ENCODE data around the gene PKM.
"Not testable (repeated sequence)": the region's sequence is repeated elsewhere in the genome, so short reads cannot be mapped to it uniquely, and the experiment has no call there.

PKM gene

DNA sequence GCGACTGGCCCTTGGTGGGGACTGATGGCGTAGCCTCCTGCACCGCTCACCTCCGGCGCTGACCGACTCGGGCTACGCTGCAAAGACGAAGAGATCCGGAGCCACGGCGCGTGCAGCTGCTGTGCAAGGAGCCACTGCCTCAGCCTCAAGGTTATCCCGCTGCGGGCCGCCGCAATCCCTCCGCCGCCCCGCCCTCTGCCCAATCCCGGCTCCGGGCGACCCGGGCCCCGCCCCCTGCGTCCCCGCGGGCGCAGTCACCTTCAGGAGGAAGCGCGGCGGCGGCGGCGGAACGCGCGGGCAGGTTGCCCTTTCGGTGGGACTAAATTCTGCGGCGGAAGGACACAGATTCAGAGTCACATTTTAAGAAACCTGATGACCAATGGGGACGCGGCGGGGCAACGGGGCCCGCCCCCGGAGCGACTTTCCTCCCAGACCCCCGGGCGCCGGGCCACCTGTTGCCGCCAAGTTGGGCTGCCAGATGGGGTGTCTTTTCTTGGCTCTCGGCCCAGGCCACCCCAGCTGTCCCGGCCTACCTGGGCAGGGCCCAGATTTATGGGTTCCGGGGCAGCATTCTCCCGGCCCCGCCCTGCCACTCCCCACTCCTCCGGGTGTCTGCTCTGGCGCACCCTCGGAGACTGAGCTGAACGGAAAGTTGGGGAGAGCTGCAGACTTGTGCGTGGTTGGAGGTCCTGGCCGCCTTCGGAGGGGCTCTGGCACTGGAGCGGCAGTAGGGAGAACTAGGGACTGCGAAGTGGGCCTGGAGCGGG, at the start of gene PKM:
Gene PKM, minus strand, starts transcription at position 125 of the 767 bp plus-strand sequence. CDS start 12,093 bp downstream, outside the sequence.
- DNase-seq (ENCODE audit: low read depth), result peak; percentile 87

DNA sequence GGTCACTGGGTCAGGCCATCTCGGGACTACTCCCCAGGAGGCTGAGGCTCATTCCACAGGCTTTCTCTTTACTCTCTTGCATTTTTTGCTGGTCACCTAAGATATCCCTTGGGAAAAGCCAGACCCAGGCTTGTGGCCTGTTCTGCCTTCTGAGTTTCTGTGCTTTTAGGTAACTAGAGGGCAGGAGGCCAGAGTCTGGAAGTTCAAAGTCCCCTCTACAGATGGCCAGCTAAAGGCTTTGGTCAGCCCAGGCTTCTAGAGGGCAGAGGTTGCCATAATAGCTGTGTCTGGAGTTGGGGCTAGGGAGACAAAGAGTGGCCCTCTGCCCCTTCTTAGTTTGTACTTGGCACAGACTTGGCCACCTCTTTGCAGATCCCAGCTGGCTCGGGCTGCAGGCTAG, 49.8 kb upstream of the PKM start:
- no peak for DNase-seq (ENCODE audit: low read depth)

DNA sequence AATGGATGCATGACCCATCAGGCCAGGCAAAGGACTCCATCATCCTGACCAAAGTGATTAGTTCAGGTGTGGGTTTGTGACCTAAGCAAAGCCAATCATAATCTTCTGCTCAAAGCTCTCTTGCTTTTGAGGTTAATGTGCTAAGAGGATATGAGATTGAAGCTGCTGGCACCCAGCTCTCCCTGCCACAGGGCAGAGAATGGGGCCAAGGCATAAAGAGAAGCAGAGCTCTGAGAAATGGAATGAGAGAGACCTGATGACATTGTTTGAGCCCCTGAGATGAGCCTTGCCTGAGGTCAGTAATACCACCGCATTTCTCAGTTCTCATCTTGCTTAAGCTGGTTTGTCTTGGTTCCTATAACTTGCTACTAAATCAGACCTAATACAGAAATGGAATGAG, 47.7 kb upstream of the PKM start:
- no peak for DNase-seq (ENCODE audit: low read depth)

DNA sequence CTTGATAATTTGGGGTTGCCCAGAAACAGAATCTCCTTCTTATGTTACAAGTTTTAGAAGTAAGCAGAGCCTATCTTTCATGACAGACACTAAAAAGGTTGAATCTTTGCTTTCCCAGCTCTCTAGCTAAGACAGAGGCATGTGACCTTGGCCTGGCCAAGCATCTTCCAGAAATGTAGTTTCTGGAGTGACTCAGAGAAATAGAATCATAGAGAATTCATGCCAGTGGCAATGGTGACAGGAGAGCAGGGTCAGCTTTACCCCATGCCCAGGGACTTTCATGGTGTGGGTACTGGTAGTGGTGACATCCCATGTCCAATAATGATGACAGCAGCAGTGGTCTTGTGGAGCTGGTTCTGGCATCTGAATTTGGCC, 45.3 kb upstream of the PKM start:
- no peak for DNase-seq (ENCODE audit: low read depth)

DNA sequence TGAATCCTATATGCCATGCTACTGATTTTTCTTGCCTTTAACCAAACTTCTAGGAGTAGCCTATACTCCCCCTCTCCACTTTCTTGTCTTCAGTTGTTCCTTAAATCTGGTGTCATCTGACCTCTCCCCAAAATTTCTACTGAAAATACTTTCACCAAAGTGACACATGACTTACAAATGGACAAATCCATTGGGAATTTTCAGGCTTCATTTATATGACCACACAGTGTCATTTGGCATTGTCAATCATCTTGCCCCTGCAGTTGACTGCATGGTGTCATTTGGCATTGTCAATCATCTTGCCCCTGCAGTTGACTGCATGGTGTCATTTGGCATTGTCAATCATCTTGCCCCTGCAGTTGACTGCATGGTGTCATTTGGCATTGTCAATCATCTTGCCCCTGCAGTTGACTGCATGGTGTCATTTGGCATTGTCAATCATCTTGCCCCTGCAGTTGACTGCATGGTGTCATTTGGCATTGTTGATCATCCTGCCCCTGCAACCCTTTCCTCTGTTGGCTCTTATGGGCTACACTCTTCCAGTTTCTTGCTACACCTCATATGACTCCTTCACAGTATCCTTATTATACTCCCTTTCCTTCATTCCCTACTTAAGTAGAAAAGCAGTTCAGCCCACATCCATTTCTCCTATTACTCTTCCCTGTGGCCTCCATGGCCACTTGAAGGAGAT, 44.8 kb upstream of the PKM start:
- DNase-seq (ENCODE audit: low read depth), result not testable (repeated sequence)

DNA sequence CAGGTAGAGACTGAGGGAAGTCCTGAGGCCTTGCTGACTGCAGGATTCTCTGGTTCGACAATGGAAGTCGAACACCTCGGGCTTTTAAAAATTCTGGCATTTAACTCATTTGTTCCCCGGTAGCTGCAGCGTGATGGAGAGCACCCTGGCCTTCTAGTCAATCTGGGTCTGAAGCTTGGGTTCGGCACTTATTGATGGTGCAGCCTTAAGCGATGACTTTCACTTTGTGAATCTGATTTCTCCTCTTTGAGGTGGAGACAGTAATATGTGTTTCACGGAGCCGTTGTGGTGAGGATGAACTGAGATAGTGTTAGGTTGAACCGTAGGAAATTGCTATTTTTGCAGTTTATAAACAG, 42.0 kb upstream of the PKM start:
- no peak for DNase-seq (ENCODE audit: low read depth)

DNA sequence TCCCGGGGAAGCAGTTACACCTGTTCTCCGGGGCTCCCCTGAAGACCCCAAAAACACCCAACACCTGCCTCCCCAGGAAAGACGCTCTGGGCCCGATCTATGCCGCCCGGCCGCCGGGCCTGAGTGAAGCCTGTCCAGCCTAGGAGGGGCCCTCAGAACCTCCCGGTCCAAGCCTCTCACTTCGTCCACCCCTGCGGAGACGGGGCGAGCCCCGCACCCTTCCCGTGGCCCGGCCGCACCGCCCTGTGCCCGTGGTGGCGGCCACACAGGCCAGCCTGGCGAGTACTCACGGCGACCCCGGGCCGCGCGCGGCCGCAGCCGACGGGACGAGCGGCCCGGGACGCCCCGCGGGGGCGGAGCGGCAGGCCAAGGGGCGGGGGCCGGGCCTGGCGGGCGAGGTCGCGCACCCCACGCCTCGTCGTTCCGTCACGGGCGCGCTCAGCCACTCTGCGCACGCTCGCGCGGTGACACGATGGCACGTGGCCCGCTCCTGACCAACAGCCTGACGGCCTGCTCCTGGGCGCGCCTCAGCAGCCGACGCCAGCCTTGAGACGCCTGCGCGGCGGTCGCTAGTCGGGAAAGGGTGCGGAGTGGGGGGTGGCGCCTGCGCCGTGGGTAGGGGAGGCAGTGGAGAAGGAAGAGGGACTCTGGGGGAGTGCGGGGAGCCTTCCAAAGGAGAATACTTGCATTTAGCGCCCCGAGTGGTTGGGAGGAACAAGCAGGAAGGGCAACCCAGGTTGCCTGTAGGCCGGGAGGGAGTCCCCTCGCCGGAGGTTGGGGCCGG, 41.4 kb upstream of the PKM start, which contains the start of gene PARP6:
Gene PARP6, minus strand, starts transcription at position 342 of the 784 bp plus-strand sequence. CDS start 5,077 bp downstream, outside the sequence.
- DNase-seq (ENCODE audit: low read depth), result peak; percentile 95

DNA sequence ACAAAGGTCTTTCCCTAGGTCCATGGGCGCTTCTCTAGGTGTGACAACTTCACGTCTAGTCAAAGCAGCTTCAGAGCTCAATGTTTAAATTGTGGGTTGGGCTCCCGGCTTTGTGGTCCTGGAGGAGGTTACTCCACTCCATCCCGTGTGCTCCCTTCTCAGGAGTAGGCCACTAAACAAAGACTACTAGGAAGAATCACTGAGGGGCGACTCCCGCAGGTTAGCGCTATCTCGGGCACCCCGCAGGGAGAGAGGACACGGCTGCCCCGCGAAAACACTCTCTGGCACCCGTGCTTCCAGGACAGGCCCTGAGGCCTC, 40.9 kb upstream of the PKM start:
- no peak for DNase-seq (ENCODE audit: low read depth)

DNA sequence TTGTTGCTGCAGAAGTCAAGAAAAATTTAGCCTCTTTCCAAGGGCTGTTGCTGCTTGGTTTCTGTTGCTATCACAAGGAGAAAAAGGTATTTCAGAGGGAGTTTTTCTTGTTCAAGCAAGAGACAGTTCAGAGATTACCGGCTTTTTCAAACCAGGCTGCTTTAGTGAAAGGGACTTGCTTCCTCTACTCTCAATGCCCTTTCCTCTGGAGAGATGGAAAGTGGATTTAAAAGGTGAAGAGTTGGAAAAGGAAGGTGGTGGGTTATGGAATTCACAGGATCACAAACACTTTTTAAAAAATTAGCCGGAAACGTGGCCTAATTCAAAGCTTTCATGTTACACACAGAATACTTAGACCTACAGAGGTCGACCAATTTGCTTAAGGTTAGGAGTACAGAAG, 40.2 kb upstream of the PKM start:
- no peak for DNase-seq (ENCODE audit: low read depth)

DNA sequence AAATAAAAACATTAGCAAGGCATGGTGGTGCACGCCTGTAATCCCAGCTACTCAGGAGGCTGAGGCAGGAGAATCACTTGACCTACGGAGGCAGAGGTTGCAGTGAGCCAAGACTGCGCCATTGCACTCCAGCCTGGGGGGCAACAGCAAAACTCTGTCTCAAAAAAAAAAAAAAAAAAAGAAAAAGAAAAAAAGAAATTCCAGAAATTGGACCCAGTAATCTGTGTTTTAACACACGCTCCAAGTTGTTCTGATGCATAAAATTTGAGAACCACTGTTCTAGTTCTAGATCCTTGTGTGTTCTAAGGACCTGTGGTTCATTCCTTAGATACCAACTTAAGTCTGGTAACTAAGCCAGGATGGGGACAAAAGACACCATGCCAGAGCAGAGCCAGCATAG, 38.7 kb upstream of the PKM start:
- no peak for DNase-seq (ENCODE audit: low read depth)

DNA sequence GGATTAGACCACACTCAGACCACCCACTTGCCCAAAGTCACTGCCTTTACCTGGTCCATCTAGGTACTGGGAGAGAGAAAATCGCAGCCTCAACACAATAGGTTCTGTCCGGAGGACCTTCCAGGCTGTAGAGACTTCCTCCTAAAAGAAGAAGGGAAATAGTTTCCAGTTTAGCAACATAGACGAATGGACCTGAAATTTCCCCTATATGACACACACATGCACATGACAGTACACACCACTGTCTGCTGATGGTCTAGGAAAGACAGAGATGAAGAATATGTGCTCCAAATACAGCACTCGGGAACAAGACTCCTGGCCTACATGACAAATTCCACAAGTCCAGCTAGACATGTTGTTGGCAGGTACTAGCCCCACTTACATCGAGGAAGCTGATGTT, 34.0 kb upstream of the PKM start:
- no peak for DNase-seq (ENCODE audit: low read depth)

DNA sequence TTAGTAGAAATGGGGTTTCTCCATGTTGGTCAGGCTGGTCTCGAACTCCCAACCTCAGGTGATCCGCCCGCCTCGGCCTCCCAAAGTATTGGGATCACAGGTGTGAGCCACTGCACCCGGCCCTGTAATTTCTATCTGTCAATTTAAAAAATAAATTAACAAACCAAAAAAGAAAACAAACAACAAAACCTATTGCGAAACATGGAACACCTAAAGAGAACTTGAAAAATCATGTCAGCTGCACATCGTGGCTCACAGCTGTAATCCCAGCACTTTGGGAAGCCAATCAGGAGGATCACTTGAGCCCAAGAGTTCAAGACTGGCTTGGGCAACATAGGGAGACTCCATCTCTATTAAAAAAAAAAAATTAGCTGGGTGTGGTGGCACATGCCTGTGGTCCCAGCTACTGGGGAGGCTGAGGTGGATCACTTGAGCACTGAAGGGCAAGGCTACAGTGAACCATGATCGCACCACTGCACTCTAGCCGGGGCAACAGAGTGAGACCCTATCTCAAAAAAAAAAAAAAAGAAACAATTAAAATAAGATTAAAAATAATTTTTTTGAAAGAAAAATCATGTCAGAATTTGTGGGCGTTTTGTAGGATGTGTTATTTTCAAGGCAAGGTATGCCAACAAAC, 21.8 kb upstream of the PKM start:
- DNase-seq (ENCODE audit: low read depth), result no peak

DNA sequence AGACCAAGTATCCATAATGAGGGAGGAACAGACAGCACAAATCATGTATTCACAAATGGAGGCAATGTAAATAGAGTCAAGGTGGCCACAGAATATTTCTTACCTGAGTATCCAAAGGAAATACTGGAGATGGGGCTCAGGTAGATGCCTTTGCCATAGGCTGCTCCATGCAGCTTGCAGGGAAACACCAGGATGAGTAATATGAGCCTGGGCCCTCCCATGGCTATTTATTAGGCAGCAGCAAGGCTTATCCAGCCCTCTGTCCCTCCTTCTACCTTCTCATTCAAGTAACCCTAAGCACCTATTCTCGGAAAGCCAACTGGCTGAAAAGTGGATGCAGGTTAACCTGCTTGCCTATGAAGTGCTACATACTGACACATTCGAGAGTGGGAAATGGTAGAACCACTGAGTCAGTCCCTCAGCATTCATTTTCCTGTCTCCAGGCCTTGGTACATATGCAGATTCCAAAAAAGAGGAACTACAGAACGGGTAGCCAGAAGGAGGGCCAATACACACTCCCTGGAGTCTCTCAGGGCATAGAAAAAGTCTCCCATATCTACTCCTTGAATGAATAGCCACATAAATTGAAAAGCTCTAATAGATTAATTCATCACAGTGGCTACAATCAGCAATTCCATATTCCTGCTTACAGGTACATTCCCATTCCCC, 18.3 kb upstream of the PKM start:
- no peak for DNase-seq (ENCODE audit: low read depth)

DNA sequence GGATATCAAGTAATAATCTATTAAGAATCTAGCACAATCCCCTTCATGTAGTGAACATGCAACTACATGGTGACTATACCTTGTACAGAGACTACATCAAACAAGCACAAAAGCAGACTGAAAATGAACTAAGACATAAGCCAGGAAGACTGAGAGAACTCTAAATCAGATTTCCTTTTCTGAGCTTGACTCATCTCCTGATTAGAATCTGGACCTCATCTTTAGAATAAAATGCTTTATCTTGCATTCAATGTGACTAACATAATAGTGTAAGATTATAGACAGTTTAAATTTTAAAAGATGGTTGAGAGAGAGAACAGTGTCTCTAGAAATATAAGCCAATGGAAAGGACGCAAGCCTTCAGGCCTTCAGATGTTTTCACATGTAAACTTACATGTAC, 17.5 kb upstream of the PKM start:
- DNase-seq (ENCODE audit: low read depth), result no peak

DNA sequence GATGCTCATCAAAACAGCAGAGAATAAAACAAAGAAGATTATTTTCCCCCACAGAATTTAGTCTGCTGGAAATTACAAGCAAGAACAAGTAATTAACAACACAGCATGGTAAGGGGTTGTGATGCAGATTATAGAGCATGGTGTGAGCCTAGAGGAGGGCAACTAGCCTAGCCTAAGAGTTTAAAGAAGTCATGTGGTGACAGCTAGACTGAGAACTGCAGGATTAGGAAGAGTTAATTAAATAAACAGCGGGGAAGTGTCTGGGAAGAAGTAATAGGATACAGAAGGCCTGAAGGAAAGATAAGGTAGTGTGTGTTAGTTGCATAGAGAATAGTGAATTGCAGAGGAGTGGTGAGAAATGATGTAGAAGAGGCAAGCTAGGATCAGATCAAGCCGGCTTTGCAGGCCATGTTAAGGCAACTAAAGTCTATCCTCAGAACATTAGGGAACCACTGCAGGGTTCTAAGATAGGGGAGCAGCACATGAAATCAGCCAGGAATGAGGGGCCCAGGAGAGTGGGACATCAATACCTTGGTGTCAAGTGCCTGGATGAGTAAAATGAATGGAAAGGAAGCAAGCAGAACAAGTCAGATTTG, 11.9 kb upstream of the PKM start:
- no peak for DNase-seq (ENCODE audit: low read depth)

DNA sequence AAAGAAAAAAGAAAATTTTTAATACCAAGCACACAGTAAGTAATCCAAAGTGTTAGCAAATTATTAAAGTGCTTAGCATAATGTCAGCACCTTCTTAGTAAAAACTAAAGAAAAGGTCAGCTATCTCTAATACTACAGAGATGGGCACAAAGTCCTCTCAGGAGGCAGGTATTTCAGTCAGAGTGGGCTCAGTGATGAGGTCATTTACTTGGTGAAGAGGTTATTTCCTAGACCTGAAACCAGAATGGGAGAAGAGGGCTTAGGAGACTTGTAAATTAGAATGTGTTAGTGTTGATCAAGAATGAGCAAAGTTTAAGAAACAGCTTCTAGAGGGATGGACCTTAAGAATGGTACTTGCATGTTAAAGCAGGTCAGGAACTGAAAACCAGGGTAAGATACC, 8.7 kb upstream of the PKM start:
- no peak for DNase-seq (ENCODE audit: low read depth)

DNA sequence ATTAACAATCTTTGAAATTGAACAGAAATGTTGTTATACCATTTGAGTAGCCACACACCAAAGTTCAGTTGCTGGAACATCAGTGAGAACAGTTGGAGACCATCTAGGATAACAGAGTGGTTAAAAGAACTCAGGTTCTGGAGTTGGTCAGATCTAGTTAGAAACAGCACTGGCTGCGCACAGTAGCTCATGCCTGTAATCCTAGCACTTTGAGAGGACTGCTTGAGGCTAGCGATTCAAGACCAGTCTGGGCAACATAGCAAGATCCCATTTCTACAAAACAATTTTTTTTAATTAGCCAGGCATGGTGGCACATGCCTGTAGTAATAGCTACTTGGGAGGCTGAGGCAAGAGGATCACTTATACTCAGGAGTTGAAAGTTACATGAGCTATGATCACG, 7.6 kb upstream of the PKM start:
- DNase-seq (ENCODE audit: low read depth), result no peak

DNA sequence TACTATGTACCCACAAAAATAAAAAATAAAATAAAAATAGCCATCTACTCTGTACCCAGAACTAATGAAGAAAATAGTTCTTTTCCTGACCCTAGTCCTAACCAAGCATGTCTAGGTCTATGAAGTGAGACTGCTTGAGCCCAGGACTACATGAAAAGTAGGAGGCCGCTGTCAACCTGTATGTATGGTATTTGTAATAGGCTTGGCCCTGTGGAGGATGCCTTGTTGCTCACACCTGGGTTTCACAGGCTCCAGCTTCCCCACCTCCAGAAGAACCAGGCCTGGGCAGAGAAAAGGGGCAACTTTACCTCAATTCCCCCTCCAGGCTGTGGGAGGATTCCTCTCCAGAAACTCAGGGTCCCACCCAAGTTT, 6.8 kb upstream of the PKM start:
- no peak for DNase-seq (ENCODE audit: low read depth)

DNA sequence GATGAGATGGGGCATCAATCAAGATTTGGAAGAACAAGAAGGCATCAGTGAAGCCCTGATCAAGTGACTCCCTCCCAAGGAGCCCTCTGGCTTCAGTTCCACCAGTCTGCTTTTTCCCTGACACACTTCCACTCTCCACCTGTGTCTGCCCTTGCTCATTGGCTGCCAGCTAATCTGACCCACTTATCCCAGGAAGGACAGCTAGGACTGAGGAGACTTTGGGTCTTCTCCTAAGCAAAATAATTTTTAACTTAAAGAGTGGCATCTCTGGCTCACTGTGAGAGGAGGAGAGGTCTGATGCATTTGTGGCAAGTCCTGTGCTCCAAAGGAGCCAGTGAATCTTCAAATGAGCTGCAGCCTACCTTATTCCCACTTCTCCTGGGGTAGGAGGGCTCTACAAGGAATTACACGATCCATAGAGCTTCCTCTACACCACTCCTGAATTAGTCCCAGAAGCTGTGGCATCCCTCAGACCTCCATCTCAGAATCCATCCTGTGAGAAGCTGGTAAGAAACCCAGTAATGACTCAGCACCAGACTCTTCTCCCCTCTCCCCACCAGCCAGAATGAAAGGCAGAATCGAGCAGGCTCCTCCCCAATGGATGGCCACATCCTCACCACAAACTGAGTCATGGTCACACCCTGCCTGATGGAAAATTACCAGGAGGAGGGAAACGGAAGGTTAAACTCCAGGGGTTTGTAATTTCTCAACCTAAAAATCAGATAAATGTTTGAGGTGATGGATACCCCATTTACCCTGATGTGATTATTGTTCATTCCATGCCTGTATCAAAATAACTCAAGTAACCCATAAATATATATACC, 6.3 kb upstream of the PKM start:
- no peak for DNase-seq (ENCODE audit: low read depth)

DNA sequence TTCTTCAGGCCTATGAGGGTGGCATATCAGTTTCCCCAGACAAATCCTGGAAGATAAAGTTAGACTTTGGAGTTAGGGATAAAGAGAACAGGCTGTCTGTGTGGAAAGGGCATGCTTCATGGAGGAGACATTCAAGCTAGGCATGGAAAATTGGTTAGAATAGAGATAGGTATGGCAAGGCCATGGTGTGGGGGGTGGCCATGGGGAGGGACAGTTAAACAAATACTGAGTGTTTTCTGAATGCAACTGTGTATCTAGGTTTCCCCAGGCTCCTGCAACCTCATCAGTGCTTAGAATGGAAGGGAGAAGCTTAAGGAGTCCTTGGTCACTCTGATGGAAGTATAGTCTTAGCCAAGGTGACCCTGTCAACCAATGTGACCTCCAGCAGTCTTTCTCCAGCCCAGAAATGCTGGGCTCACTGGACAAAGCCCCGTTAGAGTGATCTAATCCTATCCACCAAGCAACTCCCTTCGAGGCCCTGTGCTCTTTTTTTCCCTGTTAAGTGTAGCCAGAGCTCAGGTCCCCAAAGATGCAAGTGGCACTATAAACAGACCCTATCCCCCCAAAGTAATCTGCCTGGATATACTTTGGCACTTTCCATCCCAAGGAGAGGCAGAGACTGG, 5.5 kb upstream of the PKM start:
- DNase-seq (ENCODE audit: low read depth), result no peak
